Left renal cortex interstitium (tissue), 4 donors: ENCODE results near the gene ISCA1. TPM values are rescaled to one million over a fixed set of nuclear protein-coding genes. Genes with fewer than 3 reads are reported as not detected.

Source experiments
- DNase-seq, 4 donors: peaks; one replicate each; pipeline ENCODE4 v3.0.0-alpha.2; 2013; ENCODE audit warnings: low read depth in 4 of 4, low spot score in 2 of 4, missing footprints in 1 of 4
- polyA plus RNA-seq, 4 donors: library from polyadenylated mRNA; unstranded; fragments of 120-200 nt; gene quantifications; one replicate each; pipeline ENCODE4 v1.2.1, GENCODE V29; 2013; ENCODE audit not compliant: insufficient read length in 4 of 4

ISCA1 gene
- polyA plus RNA-seq, 4 donors: 52.4 to 65.5 (median 61.7) TPM

- no peak for DNase-seq
Observed at GRCh38 chr9:86286278-86286677, 3.9 kb upstream of the ISCA1 start.

- DNase-seq: no peak
Observed at GRCh38 chr9:86285261-86285660, 2.9 kb upstream of the ISCA1 start.

- DNase-seq: peak in 1 of 4 donors; percentile 25
Observed at GRCh38 chr9:86282979-86283535, 719 bp upstream of the ISCA1 start.

GRCh38 chr9:86281593-86282076 lies 703 bp downstream of the ISCA1 start:
- DNase-seq: peak in 3 of 4 donors; percentile 9 to 26 (median 24)

- no peak for DNase-seq
Observed at GRCh38 chr9:86280580-86280979, 1.8 kb downstream of the ISCA1 start.

- no peak for DNase-seq
Observed at GRCh38 chr9:86279839-86280238, 2.5 kb downstream of the ISCA1 start.

GRCh38 chr9:86277072-86277471 lies 5.3 kb downstream of the ISCA1 start:
- no peak for DNase-seq

- DNase-seq: no peak
Observed at GRCh38 chr9:86275962-86276361, 6.4 kb downstream of the ISCA1 start.

GRCh38 chr9:86274821-86275643 lies 7.3 kb downstream of the ISCA1 start:
- no peak for DNase-seq

- no peak for DNase-seq
Observed at GRCh38 chr9:86272221-86272620, 10.1 kb downstream of the ISCA1 start.

GRCh38 chr9:86263876-86264275 lies 18.5 kb downstream of the ISCA1 start:
- no peak for DNase-seq

- no peak for DNase-seq
Observed at GRCh38 chr9:86262492-86262891, 19.8 kb downstream of the ISCA1 start.

- DNase-seq: no peak
Observed at GRCh38 chr9:86259557-86259956, 22.8 kb downstream of the ISCA1 start, which contains the start of gene C9orf153. Gene C9orf153, minus strand, starts transcription at chr9:86259657. Its CDS starts 30,054 bp downstream, at chr9:86229603.

GRCh38 chr9:86257391-86257790 lies 24.9 kb downstream of the ISCA1 start:
- DNase-seq: no peak

- no peak for DNase-seq
Observed at GRCh38 chr9:86256653-86257052, 25.7 kb downstream of the ISCA1 start.

GRCh38 chr9:86253577-86253976 lies 28.8 kb downstream of the ISCA1 start:
- DNase-seq: no peak

GRCh38 chr9:86252870-86253269 lies 29.5 kb downstream of the ISCA1 start:
- no peak for DNase-seq

GRCh38 chr9:86250123-86250522 lies 32.2 kb downstream of the ISCA1 start:
- DNase-seq: no peak

GRCh38 chr9:86248746-86249145 lies 33.6 kb downstream of the ISCA1 start:
- DNase-seq: no peak

- DNase-seq: no peak
Observed at GRCh38 chr9:86246752-86247161, 35.6 kb downstream of the ISCA1 start.

GRCh38 chr9:86242071-86242470 lies 40.3 kb downstream of the ISCA1 start:
- DNase-seq: no peak

- no peak for DNase-seq
Observed at GRCh38 chr9:86241216-86241615, 41.1 kb downstream of the ISCA1 start.
